Motor neuron (in vitro differentiated cells): Measurements from ENCODE around the gene KRTAP19-6. TPM values are rescaled to one million over a fixed set of nuclear protein-coding genes. Genes with fewer than 3 reads are reported as not detected.
A peak's percentile ranks its signal among the peaks of the same experiment; 100 is the strongest.

ENCODE experiments used
- ATAC-seq, 8 experiments: fragments of 200-7000 bp; cut with Tn5 transposase; replicated peaks in 6 of 8; 2 replicates each; pipeline ENCODE4 v1.8.0; 2021; ENCODE audit warnings: mild to moderate bottlenecking in 8 of 8, moderate library complexity in 8 of 8
- H3K27ac ChIP-seq, 2 donors: fragments of 250-450 bp; sonication (Bioruptor Pico); 2 replicates each; pipeline ENCODE4 v1.9.0; 2021; ENCODE audit warnings: antibody characterized with exemption in 2 of 2, mild to moderate bottlenecking in 2 of 2, moderate library complexity in 1 of 2
- H3K4me1 ChIP-seq, 2 donors: fragments of 250-450 bp; sonication (Bioruptor Pico); replicated peaks in 1 of 2; 2 replicates each; pipeline ENCODE4 v1.6.1; 2021; ENCODE audit warnings: antibody characterized with exemption in 2 of 2, mild to moderate bottlenecking in 2 of 2, moderate library complexity in 1 of 2
- H3K4me3 ChIP-seq, 5 donors: fragments of 250-450 bp; sonication (Bioruptor Pico); 2 replicates each; pipeline ENCODE4 v1.9.0; 2021; ENCODE audit warnings: antibody characterized with exemption in 5 of 5, mild to moderate bottlenecking in 5 of 5, moderate library complexity in 4 of 5
- WGBS, 10 experiments: fragments of 450-650 bp; shearing (Covaris generic); methylation state at CpG; one replicate each; pipeline ENCODE4 v1.0.0; 2022; 5-methylcytosine and 5-hydroxymethylcytosine counted together
- in situ Hi-C, 9 experiments: fragments of 400-800 bp; cut with MboI; loops; one replicate each; pipeline ENCODE4 v1.15.0; 2021; ENCODE audit warnings: low sequenced_read_pairs in 9 of 9, low pct_unique_long_range_greater_than_20kb in 2 of 9; ENCODE audit not compliant: unreplicated experiment in 9 of 9
- total RNA-seq, 8 experiments: library from RNA; unstranded; fragments of 300-600 nt; gene quantifications; 2 replicates each; pipeline versions ENCODE4 v1.2.3 to v1.2.4, GENCODE V29; 2022

KRTAP19-6 gene
- not detected for total RNA-seq

- Histone ChIP-seq H3K27ac (no peak within 1 kb of the TSS), H3K4me1 (no peaks in the 10 kb centered on the region), H3K4me3 (no peak within 1 kb of the TSS)
- 0 to 86% (median 55%) methylated on average over 1 of the region's 1 CpG; no CpG with 5 or more reads in 2 of the 10 experiments for WGBS, 10 experiments
- in situ Hi-C loops, result no loop called here
- no peak for ATAC-seq
Measured at GRCh38 chr21:30541764-30542163, at the start of gene KRTAP19-6. TSS of gene KRTAP19-6 (minus strand) at chr21:30541864. CDS start at chr21:30541833, 31 bp downstream.

- in situ Hi-C loops, result no loop called here
- ATAC-seq, result no peak
- Histone ChIP-seq H3K4me1 (no peaks in the 10 kb centered on the region), H3K4me3 (no peak within 1 kb of the TSS), H3K27ac (no peak within 1 kb of the TSS)
Measured at GRCh38 chr21:30590297-30590696, 48.6 kb upstream of the KRTAP19-6 start, which contains the start of gene KRTAP22-2. TSS of gene KRTAP22-2 (minus strand) at chr21:30590397.

DNA sequence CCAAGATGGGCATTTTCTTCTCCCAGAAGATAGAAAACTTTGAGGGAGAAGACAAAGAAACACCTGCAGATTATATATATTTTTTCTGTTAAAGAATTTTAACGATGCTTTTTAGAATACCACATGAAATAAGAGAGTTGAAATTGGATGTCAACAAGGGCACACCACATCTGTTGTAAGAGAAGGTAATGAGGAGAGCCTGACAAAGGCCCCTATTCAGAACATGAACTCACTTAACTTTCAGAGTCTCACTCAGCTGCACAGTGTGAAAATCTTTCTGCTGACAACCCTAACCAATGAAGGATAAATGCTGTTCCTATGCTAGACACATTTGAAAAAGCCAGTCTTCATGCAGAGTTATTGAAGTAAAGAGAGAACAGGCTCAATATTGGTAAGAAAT, 41.2 kb upstream of the KRTAP19-6 start:
- in situ Hi-C loops, result no loop called here
- H3K27ac ChIP-seq, result no peak overlapping the region
- no peak overlapping the region for H3K4me3 ChIP-seq
- WGBS, 10 experiments, result 0 to 78% (median 0%) methylated on average over 1 of the region's 1 CpG; no CpG with 5 or more reads in 1 of the 10 experiments
- no peaks in the 10 kb centered on the region for H3K4me1 ChIP-seq
- ATAC-seq, result peak in 2 of 8 experiments; percentile 20 to 45

DNA sequence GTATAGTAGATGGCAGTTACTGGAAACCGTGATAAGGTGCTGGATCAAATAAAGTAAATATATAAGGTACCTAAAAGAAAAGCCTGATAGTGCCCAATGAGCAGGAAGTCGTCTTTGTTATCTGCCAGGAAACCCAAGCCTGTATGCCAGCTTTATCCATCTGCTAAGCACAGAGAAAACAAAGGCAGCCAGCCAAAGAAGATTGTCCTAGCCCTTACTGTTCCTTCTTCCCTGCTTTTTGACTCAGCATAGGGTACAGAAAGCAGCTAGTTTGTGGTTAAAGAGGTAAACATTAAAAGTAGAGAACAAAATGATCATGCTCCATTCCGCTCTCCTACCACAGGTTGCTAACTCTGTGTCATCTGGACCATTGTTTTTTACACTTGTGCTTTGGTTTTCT, 38.5 kb upstream of the KRTAP19-6 start:
- WGBS, 10 experiments, result 0 to 100% (median 83%) methylated on average over 1 to 3 of the region's 3 CpGs
- in situ Hi-C loops, result no loop called here
- H3K4me1 ChIP-seq, result no peaks in the 10 kb centered on the region
- no peak overlapping the region for H3K27ac ChIP-seq
- no peak overlapping the region for H3K4me3 ChIP-seq
- no peak for ATAC-seq

DNA sequence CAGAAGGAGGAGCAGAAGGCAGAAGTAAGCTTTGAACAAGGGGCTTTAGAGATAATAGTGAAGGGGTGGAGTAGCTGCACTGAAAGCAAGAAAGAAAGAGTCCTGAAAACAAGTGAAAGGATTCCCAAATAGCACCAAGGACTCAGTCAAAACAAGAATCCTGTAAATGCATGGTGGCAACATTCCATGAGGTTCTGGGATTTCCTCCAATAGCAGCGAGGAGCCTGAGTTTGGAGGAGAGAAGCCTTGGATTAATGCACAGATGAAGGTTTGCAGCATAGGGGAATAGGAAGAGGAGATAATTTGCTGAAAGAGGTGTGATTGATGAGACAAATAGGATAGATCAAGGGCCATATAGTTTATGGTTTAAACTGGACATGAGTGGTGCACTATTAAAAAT, 37.7 kb upstream of the KRTAP19-6 start:
- in situ Hi-C loops, result no loop called here
- no peaks in the 10 kb centered on the region for H3K4me1 ChIP-seq
- WGBS, 10 experiments, result 0 to 57% (median 32%) methylated on average over 1 of the region's 1 CpG; no CpG with 5 or more reads in 6 of the 10 experiments
- H3K27ac ChIP-seq, result no peak overlapping the region
- no peak overlapping the region for H3K4me3 ChIP-seq
- ATAC-seq, result no peak

DNA sequence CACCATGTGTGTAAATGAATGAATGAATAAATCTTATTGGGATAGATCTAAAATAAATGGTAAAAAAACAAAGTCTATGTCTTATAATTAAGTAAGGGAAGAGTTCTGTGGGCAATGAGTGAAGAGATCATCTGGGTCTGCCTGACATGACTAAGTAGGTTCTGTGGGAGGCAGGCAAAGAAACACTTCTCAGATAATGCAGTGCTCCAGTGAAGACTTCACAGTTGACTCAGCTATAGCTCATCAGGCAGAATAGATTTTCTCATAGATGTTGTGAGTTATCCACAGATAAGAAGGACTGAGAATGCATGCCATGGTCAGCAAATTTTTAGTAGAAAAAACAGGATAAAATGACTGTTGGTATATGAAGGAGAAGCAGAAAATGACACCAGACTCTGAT, 36.1 kb upstream of the KRTAP19-6 start:
- H3K4me1 ChIP-seq, result no peaks in the 10 kb centered on the region
- no peak overlapping the region for H3K27ac ChIP-seq
- no peak overlapping the region for H3K4me3 ChIP-seq
- in situ Hi-C loops, result no loop called here
- ATAC-seq, result no peak

- ATAC-seq, result no peak
- Histone ChIP-seq H3K27ac (no peak overlapping the region), H3K4me1 (no peaks in the 10 kb centered on the region), H3K4me3 (no peak overlapping the region)
- in situ Hi-C loops, result no loop called here
Measured at GRCh38 chr21:30567617-30568016, 26.0 kb upstream of the KRTAP19-6 start.

DNA sequence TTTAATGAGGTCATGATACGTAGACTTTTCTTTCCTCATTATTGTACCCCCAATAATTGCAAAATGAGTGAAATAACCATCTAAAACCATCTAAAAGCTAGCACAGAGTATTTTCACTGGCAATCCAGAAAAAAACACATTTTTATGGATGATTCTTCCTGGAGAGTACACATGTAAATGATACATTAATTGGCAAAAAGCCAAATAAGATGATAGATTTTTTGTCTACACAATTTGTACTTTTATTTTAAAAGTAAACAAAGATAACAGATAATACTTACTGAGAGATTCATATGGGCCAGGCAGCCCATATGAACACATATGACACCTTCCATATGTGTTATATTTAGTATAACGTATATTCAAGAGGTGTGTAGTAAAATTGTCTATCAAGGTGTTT, 22.0 kb upstream of the KRTAP19-6 start:
- Histone ChIP-seq H3K27ac (no peak overlapping the region), H3K4me3 (no peak overlapping the region), H3K4me1 (no peaks in the 10 kb centered on the region)
- ATAC-seq, result no peak
- WGBS, 10 experiments, result 0 to 100% (median 88%) methylated on average over 1 to 2 of the region's 2 CpGs
- in situ Hi-C loops, result no loop called here

GRCh38 chr21:30563072-30563471, 21.4 kb upstream of the KRTAP19-6 start:
- H3K4me3 ChIP-seq, result no peak overlapping the region
- no peak for ATAC-seq
- no peak overlapping the region for H3K27ac ChIP-seq
- in situ Hi-C loops, result no loop called here
- H3K4me1 ChIP-seq, result no peaks in the 10 kb centered on the region
- WGBS, 10 experiments, result 5 to 84% (median 73%) methylated on average over 5 to 6 of the region's 6 CpGs; no CpG with 5 or more reads in 1 of the 10 experiments

GRCh38 chr21:30561957-30562356, 20.3 kb upstream of the KRTAP19-6 start:
- H3K4me1 ChIP-seq, result no peaks in the 10 kb centered on the region
- ATAC-seq, result no peak
- H3K4me3 ChIP-seq, result no peak overlapping the region
- no peak overlapping the region for H3K27ac ChIP-seq
- in situ Hi-C loops, result no loop called here
- 0 to 100% (median 70%) methylated on average over 1 to 2 of the region's 2 CpGs; no CpG with 5 or more reads in 1 of the 10 experiments for WGBS, 10 experiments

DNA sequence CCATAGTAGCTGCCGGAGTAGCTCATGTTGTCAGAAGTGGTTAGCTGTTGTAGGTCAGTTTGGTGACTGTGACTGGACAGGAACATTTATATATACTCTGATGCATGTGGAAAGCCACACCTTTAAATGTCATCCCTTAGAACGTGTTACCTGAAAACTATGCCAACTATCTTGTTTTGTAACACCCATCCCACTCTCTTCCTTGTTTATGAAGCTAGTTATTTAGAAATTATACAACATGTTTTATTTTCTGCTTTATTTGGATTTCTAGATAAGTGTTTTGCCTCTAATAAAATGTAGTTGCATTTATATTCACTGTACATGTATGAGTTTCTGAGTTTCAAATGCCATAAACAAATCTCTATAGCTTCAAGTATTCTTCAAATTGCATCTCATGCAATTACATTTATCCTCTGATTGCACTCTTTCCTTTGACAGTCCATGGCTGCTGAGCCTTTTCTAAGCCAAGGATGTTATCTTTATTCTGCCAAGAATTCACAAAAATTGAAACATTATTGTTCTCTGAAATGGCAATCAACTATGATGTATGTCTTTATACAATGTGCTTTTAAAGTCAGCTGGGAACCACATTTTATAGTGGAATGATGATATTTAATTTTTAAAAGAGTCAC, 19.7 kb upstream of the KRTAP19-6 start, which contains the start of gene KRTAP19-7:
KRTAP19-7 (minus strand) TSS at position 51 of the 632 bp plus-strand sequence; CDS start at position 26, 25 bp downstream.
- Histone ChIP-seq H3K4me3 (no peak within 1 kb of the TSS), H3K4me1 (no peaks in the 10 kb centered on the region), H3K27ac (no peak within 1 kb of the TSS)
- in situ Hi-C loops, result no loop called here
- ATAC-seq, result no peak
- 0 to 100% (median 58%) methylated on average over 1 to 2 of the region's 2 CpGs; no CpG with 5 or more reads in 4 of the 10 experiments for WGBS, 10 experiments

- H3K4me1 ChIP-seq, result no peaks in the 10 kb centered on the region
- no peak overlapping the region for H3K27ac ChIP-seq
- 6 to 100% (median 77%) methylated on average over 2 of the region's 2 CpGs for WGBS, 10 experiments
- in situ Hi-C loops, result no loop called here
- H3K4me3 ChIP-seq, result no peak overlapping the region
- ATAC-seq, result no peak
Measured at GRCh38 chr21:30555095-30555494, 13.4 kb upstream of the KRTAP19-6 start.

DNA sequence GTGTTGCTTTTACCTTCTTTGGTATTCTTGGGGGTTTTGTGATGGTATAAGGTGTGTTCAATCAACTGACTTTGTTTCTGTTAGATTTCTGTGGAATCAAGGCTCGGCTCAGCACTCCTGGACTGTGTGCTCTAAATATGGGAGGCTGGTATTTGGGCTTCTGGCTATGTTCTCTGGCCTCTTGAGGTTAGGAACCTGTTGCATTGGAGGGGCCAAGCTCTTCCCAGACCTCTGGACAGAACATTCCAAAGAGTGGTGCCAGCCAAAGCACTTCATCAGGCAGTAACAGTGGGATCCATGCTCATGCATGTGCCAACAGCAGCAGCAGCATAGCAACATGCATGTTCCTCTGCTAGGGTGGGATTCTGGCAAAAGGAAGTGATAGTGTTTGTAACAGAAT, 11.1 kb upstream of the KRTAP19-6 start:
- in situ Hi-C loops, result no loop called here
- Histone ChIP-seq H3K27ac (no peak overlapping the region), H3K4me1 (no peaks in the 10 kb centered on the region), H3K4me3 (no peak overlapping the region)
- WGBS, 10 experiments, result 80 to 100% (median 88%) methylated on average over 1 of the region's 1 CpG; no CpG with 5 or more reads in 7 of the 10 experiments
- ATAC-seq, result no peak

- H3K27ac ChIP-seq, result no peak overlapping the region
- in situ Hi-C loops, result no loop called here
- no peak overlapping the region for H3K4me3 ChIP-seq
- 0 to 100% (median 17%) methylated on average over 1 of the region's 1 CpG; no CpG with 5 or more reads in 5 of the 10 experiments for WGBS, 10 experiments
- H3K4me1 ChIP-seq, result no peaks in the 10 kb centered on the region
- ATAC-seq, result no peak
Measured at GRCh38 chr21:30518876-30519275, 22.8 kb downstream of the KRTAP19-6 start.
